A549 (cell line): ENCODE results near the gene TNNI3. TPM values are rescaled to one million over a fixed set of nuclear protein-coding genes. Genes with fewer than 3 reads are reported as not detected.
A peak's percentile ranks its signal among the peaks of the same experiment; 100 is the strongest.
"Not testable (repeated sequence)": the region's sequence is repeated elsewhere in the genome, so short reads cannot be mapped to it uniquely, and the experiment has no call there.

Source experiments
- ATAC-seq, 2 experiments: fragments of 200-7000 bp in 1 of 2; fragments of >200 bp in 1 of 2; cut with Nextera tagmentation in 1 of 2; cut with Tn5 transposase in 1 of 2; 3 replicates each; pipeline versions ENCODE4 v1.8.0 to v1.9.1; 2018 to 2020; ENCODE audit warnings: mild to moderate bottlenecking in 1 of 2, moderate library complexity in 1 of 2
- CTCF ChIA-PET: fragments of 300-600 bp; sonication (Branson Sonifier 250); formaldehyde crosslinking; extraction: SDS; loops from one replicate; lab custom pipeline; 2021; ENCODE audit warnings: antibody characterized with exemption, inconsistent platforms; lab: Yijun Ruan, JAX
- POLR2A ChIA-PET: fragments of 350-600 bp; formaldehyde crosslinking; extraction: SDS; loops from one replicate; lab custom pipeline; 2021; ENCODE audit warnings: antibody characterized with exemption, inconsistent platforms; lab: Yijun Ruan, JAX
- DNase-seq, 2 experiments: peaks; one replicate each; pipeline versions ENCODE4 v3.0.0 to v3.0.0-alpha.2; 2011 to 2016; ENCODE audit warnings: low read depth in 1 of 2, low spot score in 1 of 2
- FAIRE-seq: peaks from 2 replicates; lab custom pipeline; 2011; peaks lifted over from hg19 to GRCh38; lab: Jason Lieb, UNC
- H3K27ac ChIP-seq, 2 experiments: fragments of >200 bp; sonication (Bioruptor Twin); formaldehyde crosslinking; 3 replicates each; pipeline ENCODE4 v1.5.1; 2016 to 2017
- H3K4me1 ChIP-seq: fragments of >200 bp; sonication (Bioruptor Twin); formaldehyde crosslinking; 3 replicates; pipeline ENCODE4 v1.6.1; 2016
- H3K4me2 ChIP-seq: fragments of >200 bp; sonication (Bioruptor Twin); formaldehyde crosslinking; 3 replicates; pipeline ENCODE4 v1.6.1; 2016
- H3K4me3 ChIP-seq: fragments of >200 bp; sonication (Bioruptor Twin); formaldehyde crosslinking; 3 replicates; pipeline ENCODE4 v1.5.1; 2016
- H3K9me3 ChIP-seq: fragments of >200 bp; sonication (Bioruptor Twin); formaldehyde crosslinking; 3 replicates; pipeline ENCODE4 v1.6.1; 2016
- EP300 ChIP-seq, 2 experiments: fragments of >200 bp; sonication (Bioruptor Twin); formaldehyde crosslinking; IDR thresholded peaks; 2 replicates in 1 of 2; 3 replicates in 1 of 2; pipeline ENCODE4 v1.6.1; 2016 to 2017
- ESRRA ChIP-seq: fragments of 150-350 bp; IDR thresholded peaks from 2 replicates; pipeline ENCODE4 v1.6.1; 2014; ENCODE audit warnings: mild to moderate bottlenecking, low read length, borderline replicate concordance
- FOSB ChIP-seq: fragments of 250-450 bp; sonication (Bioruptor Pico); IDR thresholded peaks from 2 replicates; pipeline ENCODE4 v1.5.0; 2020; ENCODE audit warnings: mild to moderate bottlenecking, moderate library complexity
- FOXS1 ChIP-seq: fragments of 250-450 bp; sonication (Bioruptor Pico); IDR thresholded peaks from 2 replicates; pipeline ENCODE4 v1.5.0; 2020; ENCODE audit warnings: mild to moderate bottlenecking, moderate library complexity
- HEYL ChIP-seq: fragments of 250-450 bp; sonication (Bioruptor Pico); IDR thresholded peaks from 2 replicates; pipeline ENCODE4 v1.8.0; 2021; ENCODE audit warnings: mild to moderate bottlenecking, moderate library complexity
- JUN ChIP-seq, 2 experiments: fragments of >200 bp; sonication (Bioruptor Twin); formaldehyde crosslinking; IDR thresholded peaks; 2 replicates in 1 of 2; 3 replicates in 1 of 2; pipeline ENCODE4 v1.6.1; 2016 to 2017
- KDM1A ChIP-seq: fragments of 200-600 bp; sonication (generic); IDR thresholded peaks from 2 replicates; pipeline ENCODE4 v1.6.1; 2016; ENCODE audit warnings: low read depth, mild to moderate bottlenecking
- KDM5A ChIP-seq: fragments of 200-600 bp; sonication (generic); IDR thresholded peaks from 2 replicates; pipeline ENCODE4 v1.6.1; 2016; ENCODE audit warnings: antibody characterized with exemption, mild to moderate bottlenecking
- MAZ ChIP-seq: fragments of 150-350 bp; IDR thresholded peaks from 2 replicates; pipeline ENCODE4 v1.6.1; 2014; ENCODE audit warnings: antibody characterized with exemption, low read depth, low read length, borderline replicate concordance
- WGBS: methylation state at CpG from one replicate; pipeline ENCODE4 v1.1.6; 2017; ENCODE audit errors: missing lambda C conversion rate; 5-methylcytosine and 5-hydroxymethylcytosine counted together
- polyA plus RNA-seq, 4 experiments: library from polyadenylated mRNA; depleted of rRNA in 3 of 4; stranded (reverse); fragments of >200 nt; fragmentation: RNase III in 1 of 4; extraction: RNeasy Plus Mini Kit Qiagen cat#74134 plus additional on column Dnase treatment in 1 of 4; gene quantifications; 2 replicates in 3 of 4; 3 replicates in 1 of 4; pipeline ENCODE4 v1.2.3, GENCODE V29; 2011 to 2017
- TF ChIP-seq, protein P1 (sequence below): fragments of 250-450 bp; sonication (Bioruptor Pico); IDR thresholded peaks from 2 replicates; pipeline ENCODE4 v1.5.0; 2021; ENCODE audit warnings: mild to moderate bottlenecking, moderate library complexity, borderline replicate concordance
- TF ChIP-seq, protein P2 (sequence below): fragments of 450-650 bp; IDR thresholded peaks from 2 replicates; pipeline ENCODE4 v1.6.1; 2014; ENCODE audit warnings: antibody characterized with exemption
- TF ChIP-seq, protein P3 (sequence below): fragments of >200 bp; sonication (Bioruptor Twin); formaldehyde crosslinking; IDR thresholded peaks from 3 replicates; pipeline ENCODE4 v1.6.1; 2016
- TF ChIP-seq, protein P4 (sequence below): IDR thresholded peaks from 2 replicates; pipeline ENCODE4 v1.6.1; 2012

TNNI3 gene
- polyA plus RNA-seq, 2 of the 4 experiments (the other 2 are of a cell fraction), result 6.5 to 7.8 TPM

DNA sequence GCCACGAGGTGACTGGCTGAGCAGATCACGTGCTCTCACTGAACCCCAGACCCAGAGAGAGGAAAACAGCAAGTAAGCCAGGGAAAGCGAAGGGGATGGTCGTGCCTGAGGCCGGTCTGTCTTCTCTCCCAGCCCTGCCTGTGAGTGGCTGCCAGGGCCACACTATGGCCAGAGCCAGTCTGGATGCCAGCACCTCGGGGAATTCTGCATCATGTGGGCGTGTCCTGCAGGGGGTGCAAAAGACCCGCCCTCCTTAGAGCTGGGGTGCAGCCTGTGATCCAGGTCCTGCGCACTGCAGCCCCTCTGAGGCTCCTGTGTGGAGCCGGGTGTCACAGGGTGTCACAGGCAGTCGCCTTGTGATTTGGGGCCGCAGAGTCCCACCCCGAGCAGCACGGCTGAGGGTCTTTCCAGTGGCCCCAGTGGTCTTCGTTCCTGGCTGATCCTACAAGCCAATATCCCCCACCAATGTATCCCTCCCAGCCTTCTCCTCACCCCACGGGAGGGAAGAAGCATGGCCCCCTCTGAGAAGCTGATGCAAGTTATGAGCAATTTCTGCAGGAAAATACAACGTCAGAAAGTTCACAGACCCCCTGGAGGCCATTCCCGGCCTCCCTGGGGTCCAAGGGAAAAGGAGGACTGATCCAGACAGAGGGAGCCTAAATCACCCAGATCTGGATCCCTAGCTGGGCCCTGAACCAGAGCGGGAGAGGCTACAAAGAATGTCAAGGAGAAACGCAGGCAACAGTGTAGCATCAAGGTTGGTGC is 47.8 kb downstream of the TNNI3 start:
- TF ChIP-seq FOXS1 (CRISPR knock-in tag), result no peak
- TF ChIP-seq KDM5A, result no peak
- TF ChIP-seq, protein P1, sequence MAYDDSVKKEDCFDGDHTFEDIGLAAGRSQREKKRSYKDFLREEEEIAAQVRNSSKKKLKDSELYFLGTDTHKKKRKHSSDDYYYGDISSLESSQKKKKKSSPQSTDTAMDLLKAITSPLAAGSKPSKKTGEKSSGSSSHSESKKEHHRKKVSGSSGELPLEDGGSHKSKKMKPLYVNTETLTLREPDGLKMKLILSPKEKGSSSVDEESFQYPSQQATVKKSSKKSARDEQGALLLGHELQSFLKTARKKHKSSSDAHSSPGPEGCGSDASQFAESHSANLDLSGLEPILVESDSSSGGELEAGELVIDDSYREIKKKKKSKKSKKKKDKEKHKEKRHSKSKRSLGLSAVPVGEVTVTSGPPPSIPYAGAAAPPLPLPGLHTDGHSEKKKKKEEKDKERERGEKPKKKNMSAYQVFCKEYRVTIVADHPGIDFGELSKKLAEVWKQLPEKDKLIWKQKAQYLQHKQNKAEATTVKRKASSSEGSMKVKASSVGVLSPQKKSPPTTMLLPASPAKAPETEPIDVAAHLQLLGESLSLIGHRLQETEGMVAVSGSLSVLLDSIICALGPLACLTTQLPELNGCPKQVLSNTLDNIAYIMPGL (CRISPR knock-in tag), result no peak
- TF ChIP-seq, protein P2, sequence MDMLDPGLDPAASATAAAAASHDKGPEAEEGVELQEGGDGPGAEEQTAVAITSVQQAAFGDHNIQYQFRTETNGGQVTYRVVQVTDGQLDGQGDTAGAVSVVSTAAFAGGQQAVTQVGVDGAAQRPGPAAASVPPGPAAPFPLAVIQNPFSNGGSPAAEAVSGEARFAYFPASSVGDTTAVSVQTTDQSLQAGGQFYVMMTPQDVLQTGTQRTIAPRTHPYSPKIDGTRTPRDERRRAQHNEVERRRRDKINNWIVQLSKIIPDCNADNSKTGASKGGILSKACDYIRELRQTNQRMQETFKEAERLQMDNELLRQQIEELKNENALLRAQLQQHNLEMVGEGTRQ, result no peak
- TF ChIP-seq, all 56 proteins: peak for 0
- Histone ChIP-seq H3K4me3 (no peak overlapping the region), H3K4me1 (peaks cover 11% of the 10 kb centered on the region), H3K27ac (peak overlapping the region in 1 of 2 experiments; percentile 7; a peak in 1 of 6 replicates), H3K9me3 (no peaks in the 10 kb centered on the region), H3K4me2 (no peak overlapping the region)
- POLR2A ChIA-PET, result no interaction called here
- CTCF ChIA-PET, result interaction anchor here (1.5 to 2.1 kb wide), 3 partner anchors 12 to 192 kb away, joined by 3 to 5 read pairs (median 4); no protein-coding TSS in a partner anchor
- no peak for ATAC-seq
- no peak for FAIRE-seq
- WGBS, result 89% methylated on average over 20 of the region's 20 CpGs
- no peak for DNase-seq

DNA sequence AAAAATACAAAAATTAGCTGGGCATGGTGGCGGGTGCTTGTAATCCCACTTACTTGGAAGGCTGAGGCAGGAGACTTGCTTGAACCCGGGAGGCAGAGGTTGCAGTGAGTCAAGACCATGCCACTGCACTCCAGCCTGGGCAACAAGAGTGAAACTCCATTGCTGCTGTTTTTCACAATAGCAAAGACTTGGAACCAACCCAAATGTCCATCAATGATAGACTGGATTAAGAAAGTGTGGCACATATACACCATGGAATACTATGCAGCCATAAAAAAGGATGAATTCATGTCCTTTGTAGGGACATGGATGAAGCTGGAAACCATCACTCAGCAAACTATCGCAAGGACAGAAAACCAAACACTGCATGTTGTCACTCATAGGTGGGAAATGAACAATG is 50.3 kb downstream of the TNNI3 start:
- H3K4me1 ChIP-seq, FAIRE-seq, POLR2A ChIA-PET, H3K4me3 ChIP-seq, ATAC-seq, DNase-seq, H3K4me2 ChIP-seq, H3K9me3 ChIP-seq, H3K27ac ChIP-seq: not testable (repeated sequence)
- WGBS, result 90% methylated on average over 3 of the region's 3 CpGs
- CTCF ChIA-PET, result interaction anchor here (0.6 to 10.2 kb wide), 4 partner anchors 11 to 25 kb away, joined by 3 to 110 read pairs (median 5); partner anchors contain the start of gene PPP1R12C

DNA sequence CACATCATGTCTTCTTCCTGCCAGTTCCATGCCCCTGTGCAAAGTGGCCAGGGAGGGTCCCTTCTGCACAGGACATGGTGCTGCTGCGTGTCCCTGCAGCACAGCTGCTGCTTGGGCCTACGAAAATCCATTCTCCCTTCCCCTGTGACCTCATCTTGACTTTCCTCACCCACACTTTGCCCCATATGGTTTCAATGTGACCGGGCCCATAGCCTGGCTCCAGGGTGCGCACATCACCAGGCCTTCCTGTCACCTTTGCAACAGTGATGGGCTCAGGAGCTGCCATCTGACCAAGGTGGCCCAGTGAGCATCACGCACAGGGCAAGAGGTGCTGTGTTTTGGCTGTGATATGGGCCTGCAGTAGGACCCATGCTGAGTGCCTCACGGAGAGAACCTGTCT is 50.9 kb downstream of the TNNI3 start:
- peaks cover 10% of the 10 kb centered on the region for H3K9me3 ChIP-seq
- TF ChIP-seq ESRRA, result no peak
- no peak for TF ChIP-seq JUN (IDR thresholded peaks at IDR 0.05)
- TF ChIP-seq, protein P2, result no peak
- ATAC-seq (peak in 1 of 2 experiments; percentile 21; a peak in 2 of 6 replicates), FAIRE-seq (no peak), DNase-seq (no peak)
- no peak overlapping the region for H3K4me2 ChIP-seq
- H3K4me1 ChIP-seq, result no peaks in the 10 kb centered on the region
- no peak overlapping the region for H3K4me3 ChIP-seq
- ChIA-PET POLR2A (interaction anchor here (1.0 kb wide), 1 partner anchor 26 kb away, joined by 3 read pairs; no protein-coding TSS in a partner anchor), CTCF (interaction anchor here (1.0 to 10.2 kb wide), 4 partner anchors 9 to 22 kb away, joined by 4 to 110 read pairs (median 6); partner anchors contain the start of gene PPP1R12C)
- H3K27ac ChIP-seq, result no peak overlapping the region
- 94% methylated on average over 6 of the region's 6 CpGs for WGBS

DNA sequence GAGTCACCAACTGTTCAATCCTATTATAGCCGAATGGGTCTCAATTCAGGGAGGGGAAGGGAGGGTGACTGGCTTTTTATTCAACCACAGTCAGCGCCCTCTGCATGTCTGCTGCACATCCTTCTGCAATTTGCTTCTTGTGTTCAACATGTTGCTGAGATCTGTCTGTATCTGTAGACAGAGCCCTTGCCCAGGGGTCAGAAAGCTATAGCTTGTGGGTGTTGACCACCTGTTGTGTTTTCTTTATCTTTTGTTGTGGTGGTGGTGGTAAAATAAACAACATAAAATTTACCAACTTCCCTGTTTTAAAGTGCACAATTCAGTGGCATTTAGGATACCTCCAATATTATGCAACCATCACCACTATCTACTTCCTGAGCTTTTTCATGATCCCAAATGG is 52.3 kb downstream of the TNNI3 start:
- WGBS, result 79% methylated on average over 2 of the region's 2 CpGs
- POLR2A ChIA-PET, result no interaction called here
- no peaks in the 10 kb centered on the region for H3K4me1 ChIP-seq
- CTCF ChIA-PET, result interaction anchor here (0.6 to 10.2 kb wide), 5 partner anchors 8 to 1283 kb away, joined by 3 to 110 read pairs (median 5); no protein-coding TSS in a partner anchor
- FAIRE-seq (no peak), DNase-seq (no peak), ATAC-seq (no peak; a peak in 1 of 6 replicates)
- TF ChIP-seq KDM1A, result no peak
- no peak for TF ChIP-seq EP300 (IDR thresholded peaks at IDR 0.05)
- no peak for TF ChIP-seq FOSB (CRISPR knock-in tag)
- no peak for TF ChIP-seq HEYL (CRISPR knock-in tag)
- TF ChIP-seq MAZ, result no peak
- TF ChIP-seq, protein P3, sequence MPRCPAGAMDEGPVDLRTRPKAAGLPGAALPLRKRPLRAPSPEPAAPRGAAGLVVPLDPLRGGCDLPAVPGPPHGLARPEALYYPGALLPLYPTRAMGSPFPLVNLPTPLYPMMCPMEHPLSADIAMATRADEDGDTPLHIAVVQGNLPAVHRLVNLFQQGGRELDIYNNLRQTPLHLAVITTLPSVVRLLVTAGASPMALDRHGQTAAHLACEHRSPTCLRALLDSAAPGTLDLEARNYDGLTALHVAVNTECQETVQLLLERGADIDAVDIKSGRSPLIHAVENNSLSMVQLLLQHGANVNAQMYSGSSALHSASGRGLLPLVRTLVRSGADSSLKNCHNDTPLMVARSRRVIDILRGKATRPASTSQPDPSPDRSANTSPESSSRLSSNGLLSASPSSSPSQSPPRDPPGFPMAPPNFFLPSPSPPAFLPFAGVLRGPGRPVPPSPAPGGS, result no peak
- TF ChIP-seq, protein P4, sequence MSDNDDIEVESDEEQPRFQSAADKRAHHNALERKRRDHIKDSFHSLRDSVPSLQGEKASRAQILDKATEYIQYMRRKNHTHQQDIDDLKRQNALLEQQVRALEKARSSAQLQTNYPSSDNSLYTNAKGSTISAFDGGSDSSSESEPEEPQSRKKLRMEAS, result no peak
- no peak overlapping the region for H3K4me2 ChIP-seq
- no peak overlapping the region for H3K27ac ChIP-seq
- H3K4me3 ChIP-seq, result no peak overlapping the region
- H3K9me3 ChIP-seq, result peaks cover 10% of the 10 kb centered on the region
